Keratinocyte (primary cell): Measurements from ENCODE around the gene FTO. TPM values are rescaled to one million over a fixed set of nuclear protein-coding genes. Genes with fewer than 3 reads are reported as not detected.

Experiments used
- DNase-seq: peaks from one replicate; pipeline ENCODE4 v3.0.0-alpha.2; 2011; ENCODE audit warnings: low read depth, missing footprints, low spot score
- FAIRE-seq: peaks from 2 replicates; lab custom pipeline; 2011; peaks lifted over from hg19 to GRCh38; lab: Jason Lieb, UNC
- H2AFZ ChIP-seq: 2 replicates; pipeline ENCODE4 v1.6.0; 2012; ENCODE audit warnings: low read length, control low read depth, inconsistent platforms; ENCODE audit not compliant: control insufficient read depth
- H3K27ac ChIP-seq: 2 replicates; pipeline ENCODE4 v1.5.1; 2011; ENCODE audit warnings: low read length; ENCODE audit not compliant: control insufficient read depth, insufficient read depth
- H3K27me3 ChIP-seq: 3 replicates; pipeline ENCODE4 v1.6.0; 2011; ENCODE audit warnings: low read length; ENCODE audit not compliant: control insufficient read depth, insufficient read depth; ENCODE audit errors: extremely low read depth
- H3K36me3 ChIP-seq, 2 experiments: 2 replicates in 1 of 2; 3 replicates in 1 of 2; pipeline ENCODE4 v1.5.1; 2011; ENCODE audit warnings: low read length in 2 of 2, mild to moderate bottlenecking in 1 of 2; ENCODE audit not compliant: control insufficient read depth in 2 of 2, insufficient read depth in 2 of 2; ENCODE audit errors: extremely low read depth in 1 of 2
- H3K4me1 ChIP-seq: 3 replicates; pipeline ENCODE4 v1.5.1; 2011; ENCODE audit warnings: low read length; ENCODE audit not compliant: control insufficient read depth, insufficient read depth; ENCODE audit errors: extremely low read depth
- H3K4me2 ChIP-seq: 3 replicates; pipeline ENCODE4 v1.6.0; 2011; ENCODE audit warnings: low read depth, low read length; ENCODE audit not compliant: control insufficient read depth, insufficient read depth; ENCODE audit errors: extremely low read depth
- H3K4me3 ChIP-seq, 3 experiments: fragments of 200-600 bp in 1 of 3; sonication (generic) in 1 of 3; 2 replicates in 2 of 3; 3 replicates in 1 of 3; pipeline ENCODE4 v1.5.1; 2011 to 2016; ENCODE audit warnings: low read length in 3 of 3, mild to moderate bottlenecking in 3 of 3, control low read depth in 2 of 3, inconsistent platforms in 1 of 3, low read depth in 1 of 3, mixed read lengths in 1 of 3, mixed run types in 1 of 3, moderate library complexity in 1 of 3; ENCODE audit not compliant: control insufficient read depth in 2 of 3, insufficient read depth in 2 of 3; ENCODE audit errors: extremely low read depth in 1 of 3
- H3K79me2 ChIP-seq: 2 replicates; pipeline ENCODE4 v1.6.0; 2012; ENCODE audit warnings: low read length; ENCODE audit not compliant: control insufficient read depth, insufficient read depth
- H3K9ac ChIP-seq: 3 replicates; pipeline ENCODE4 v1.6.0; 2011; ENCODE audit warnings: low read length; ENCODE audit not compliant: control insufficient read depth, insufficient read depth; ENCODE audit errors: extremely low read depth
- H3K9me1 ChIP-seq: 3 replicates; pipeline ENCODE4 v1.6.0; 2011; ENCODE audit warnings: low read length; ENCODE audit not compliant: control insufficient read depth, insufficient read depth; ENCODE audit errors: extremely low read depth
- H3K9me3 ChIP-seq: 2 replicates; pipeline ENCODE4 v1.5.1; 2012; ENCODE audit warnings: low read depth, low read length; ENCODE audit not compliant: control insufficient read depth
- H4K20me1 ChIP-seq: 3 replicates; pipeline ENCODE4 v1.6.0; 2011; ENCODE audit warnings: low read length; ENCODE audit not compliant: control insufficient read depth, insufficient read depth; ENCODE audit errors: extremely low read depth
- EZH2 ChIP-seq: IDR thresholded peaks from one replicate; pipeline ENCODE4 v1.6.1; 2012; ENCODE audit warnings: inconsistent platforms, mild to moderate bottlenecking, low read length, moderate library complexity
- dilution Hi-C: fragments of 300-500 bp; cut with MboI; formaldehyde crosslinking; loops from one replicate; pipeline ENCODE4 v1.7.0; 2020; ENCODE audit warnings: low sequenced_read_pairs; ENCODE audit not compliant: extremely low pct_ligation_motif_present
- polyA plus RNA-seq, 5 experiments: library from polyadenylated mRNA; depleted of rRNA in 3 of 5; stranded (reverse) in 3 of 5; stranded (forward) in 1 of 5; unstranded in 1 of 5; fragments of >200 nt; gene quantifications; 1 replicate in 1 of 5; 2 replicates in 3 of 5; 3 replicates in 1 of 5; pipeline versions ENCODE4 v1.2.1 to v1.2.3, GENCODE V29; 2011 to 2012; ENCODE audit warnings: missing spikeins in 2 of 5, low read depth in 1 of 5, low replicate concordance in 1 of 5
- TF ChIP-seq, protein P1 (sequence below), 3 experiments: IDR thresholded peaks in 1 of 3; conservative IDR thresholded peaks in 1 of 3; optimal IDR thresholded peaks in 1 of 3; 2 replicates in 2 of 3; 3 replicates in 1 of 3; pipeline versions ENCODE3 to v1.5.1; 2011; ENCODE audit warnings: low read length in 3 of 3, mild to moderate bottlenecking in 3 of 3, moderate library complexity in 2 of 3, control low read depth in 1 of 3, inconsistent platforms in 1 of 3; ENCODE audit not compliant: insufficient read depth in 2 of 3; ENCODE audit errors: extremely low read depth in 1 of 3

Gene FTO
- polyA plus RNA-seq, 1 donor (not counting 4 experiments of a cell fraction or from before 2014, with no cell fraction given) = 56.4 TPM

DNA sequence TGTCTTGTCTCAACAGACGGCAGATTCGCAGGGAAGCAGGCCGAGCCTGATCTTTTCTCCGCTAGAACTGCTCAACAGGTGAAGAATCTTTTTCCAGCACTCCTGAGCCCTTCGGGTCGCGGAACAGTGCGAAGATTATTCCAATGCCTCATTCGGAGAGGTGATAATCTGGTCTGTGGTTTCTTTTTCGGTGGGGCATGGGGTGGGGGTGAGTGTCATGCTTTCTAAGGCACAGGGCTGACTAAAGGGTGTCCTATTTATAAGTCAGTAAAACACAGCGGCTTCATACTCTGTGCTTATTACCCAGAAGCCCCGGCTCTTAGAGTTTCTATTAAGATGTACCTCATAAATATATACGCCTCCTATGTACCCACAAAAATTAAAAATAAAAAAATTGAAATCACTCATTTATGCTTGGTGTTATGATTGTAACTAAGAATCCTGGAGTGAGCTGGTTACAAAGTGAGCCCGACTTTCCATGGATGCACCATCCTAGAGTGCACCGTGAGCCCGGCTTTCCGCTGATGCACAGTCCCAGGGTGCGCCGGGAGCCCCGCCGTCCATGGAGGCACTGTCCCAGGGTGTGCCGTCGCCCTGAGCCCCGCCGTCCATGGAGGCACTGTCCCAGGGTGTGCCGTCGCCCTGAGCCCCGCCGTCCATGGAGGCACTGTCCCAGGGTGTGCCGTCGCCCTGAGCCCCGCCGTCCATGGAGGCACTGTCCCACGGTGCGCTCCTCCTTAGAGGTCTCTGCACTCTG, 417.8 kb downstream of the FTO start:
- no peak for TF ChIP-seq EZH2
- TF ChIP-seq, protein P1, sequence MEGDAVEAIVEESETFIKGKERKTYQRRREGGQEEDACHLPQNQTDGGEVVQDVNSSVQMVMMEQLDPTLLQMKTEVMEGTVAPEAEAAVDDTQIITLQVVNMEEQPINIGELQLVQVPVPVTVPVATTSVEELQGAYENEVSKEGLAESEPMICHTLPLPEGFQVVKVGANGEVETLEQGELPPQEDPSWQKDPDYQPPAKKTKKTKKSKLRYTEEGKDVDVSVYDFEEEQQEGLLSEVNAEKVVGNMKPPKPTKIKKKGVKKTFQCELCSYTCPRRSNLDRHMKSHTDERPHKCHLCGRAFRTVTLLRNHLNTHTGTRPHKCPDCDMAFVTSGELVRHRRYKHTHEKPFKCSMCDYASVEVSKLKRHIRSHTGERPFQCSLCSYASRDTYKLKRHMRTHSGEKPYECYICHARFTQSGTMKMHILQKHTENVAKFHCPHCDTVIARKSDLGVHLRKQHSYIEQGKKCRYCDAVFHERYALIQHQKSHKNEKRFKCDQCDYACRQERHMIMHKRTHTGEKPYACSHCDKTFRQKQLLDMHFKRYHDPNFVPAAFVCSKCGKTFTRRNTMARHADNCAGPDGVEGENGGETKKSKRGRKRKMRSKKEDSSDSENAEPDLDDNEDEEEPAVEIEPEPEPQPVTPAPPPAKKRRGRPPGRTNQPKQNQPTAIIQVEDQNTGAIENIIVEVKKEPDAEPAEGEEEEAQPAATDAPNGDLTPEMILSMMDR (optimal IDR thresholded peaks at IDR 0.05 in 1 of 3, IDR thresholded peaks at IDR 0.05 in 1 of 3, conservative IDR thresholded peaks at IDR 0.05 in 1 of 3; ENCODE audit: extremely low read depth in 1 of 3, insufficient read depth in 2 of 3, low read length in 3 of 3) = no peak
- H3K36me3 ChIP-seq = no peaks in the 10 kb centered on the region
- no peaks in the 10 kb centered on the region for H3K79me2 ChIP-seq
- H3K27me3 ChIP-seq = no peaks in the 10 kb centered on the region
- H4K20me1 ChIP-seq = no peaks in the 10 kb centered on the region
- FAIRE-seq = no peak
- no peak overlapping the region for H3K9ac ChIP-seq
- H2AFZ ChIP-seq = no peak overlapping the region
- H3K4me1 ChIP-seq = no peaks in the 10 kb centered on the region
- no peak for DNase-seq
- H3K9me3 ChIP-seq = no peaks in the 10 kb centered on the region
- dilution Hi-C loops = no loop called here
- H3K4me3 ChIP-seq = no peak overlapping the region
- no peak overlapping the region for H3K27ac ChIP-seq
- H3K9me1 ChIP-seq = no peaks in the 10 kb centered on the region
- H3K4me2 ChIP-seq = no peak overlapping the region

DNA sequence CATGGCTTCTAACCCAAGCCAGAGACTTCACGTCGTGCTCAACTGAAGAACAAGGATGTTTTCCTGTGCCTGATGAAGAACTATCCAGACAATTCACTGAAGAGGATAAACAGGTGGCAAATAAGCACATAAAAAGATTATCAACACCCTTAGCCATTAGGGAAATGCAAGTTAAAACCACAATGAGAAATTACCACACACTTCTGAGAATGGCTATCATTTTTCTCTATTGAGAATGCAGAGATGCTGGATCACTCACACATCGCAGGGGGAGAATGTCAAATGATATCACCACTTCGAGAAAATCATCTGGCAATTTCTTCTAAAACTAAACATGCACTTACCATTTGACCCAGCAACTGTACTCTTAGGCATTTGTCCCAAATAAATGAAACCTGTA, 419.8 kb downstream of the FTO start:
- Histone ChIP-seq H3K9ac (no peak overlapping the region), H3K4me1 (no peaks in the 10 kb centered on the region), H3K27me3 (no peaks in the 10 kb centered on the region), H3K79me2 (no peaks in the 10 kb centered on the region), H2AFZ (no peak overlapping the region), H3K36me3 (no peaks in the 10 kb centered on the region), H3K27ac (no peak overlapping the region), H3K4me2 (no peak overlapping the region), H3K4me3 (no peak overlapping the region), H3K9me3 (no peaks in the 10 kb centered on the region), H3K9me1 (no peaks in the 10 kb centered on the region), H4K20me1 (no peaks in the 10 kb centered on the region)
- no peak for FAIRE-seq
- dilution Hi-C loops = no loop called here
- no peak for DNase-seq
- no peak for TF ChIP-seq EZH2
